H1 (cell line): ENCODE data around the gene GRIFIN. TPM values are rescaled to one million over a fixed set of nuclear protein-coding genes. Genes with fewer than 3 reads are reported as not detected.

Source experiments
- BACH1 ChIP-seq: IDR thresholded peaks from 2 replicates; pipeline ENCODE4 v1.6.1; 2012; ENCODE audit warnings: low read length, improper control_type of control experiment
- EP300 ChIP-seq, 2 experiments: IDR thresholded peaks; 1 replicate in 1 of 2; 2 replicates in 1 of 2; pipeline ENCODE4 v1.6.1; 2011 to 2012; ENCODE audit warnings: low read depth in 2 of 2, low read length in 2 of 2, mild to moderate bottlenecking in 2 of 2, borderline replicate concordance in 1 of 2, inconsistent platforms in 1 of 2, moderate library complexity in 1 of 2
- GABPA ChIP-seq: IDR thresholded peaks from 2 replicates; pipeline ENCODE4 v1.6.1; 2011; ENCODE audit warnings: mild to moderate bottlenecking, low read length, moderate library complexity, borderline replicate concordance; ENCODE audit not compliant: insufficient read depth
- TBP ChIP-seq: IDR thresholded peaks from 2 replicates; pipeline ENCODE4 v1.6.1; 2011; ENCODE audit warnings: low read depth, low read length, improper control_type of control experiment
- YY1 ChIP-seq: IDR thresholded peaks from 2 replicates; pipeline ENCODE4 v1.6.1; 2011; ENCODE audit warnings: low read depth, mild to moderate bottlenecking, low read length
- polyA plus RNA-seq, 7 experiments: library from polyadenylated mRNA; depleted of rRNA in 3 of 7; stranded (reverse) in 5 of 7; unstranded in 2 of 7; fragments of >200 nt in 5 of 7; fragments of 200-250 nt in 2 of 7; gene quantifications; 1 replicate in 5 of 7; 2 replicates in 1 of 7; 4 replicates in 1 of 7; pipeline versions ENCODE4 v1.2.1 to v1.2.3, GENCODE V29; 2011 to 2013; ENCODE audit warnings: missing spikeins in 2 of 7, mixed read lengths in 2 of 7
- total RNA-seq: library from RNA; stranded (reverse); fragmentation: NEBNext Ultra II Directional; extraction: Animal tissue kit (Norgen Biotek cat#: 25700); gene quantifications from 2 replicates; pipeline ENCODE4 v1.2.1, GENCODE V29; 2021
- TF ChIP-seq, protein P1 (sequence below): IDR thresholded peaks from 2 replicates; pipeline ENCODE4 v1.6.1; 2012; ENCODE audit warnings: low read length, inconsistent platforms
- TF ChIP-seq, protein P2 (sequence below): fragments of 300-600 bp; sonication (generic); IDR thresholded peaks from 2 replicates; pipeline ENCODE4 v1.7.1; 2012; ENCODE audit warnings: low read length, moderate library complexity, mild to moderate bottlenecking, inconsistent platforms; ENCODE audit not compliant: insufficient replicate concordance

Gene GRIFIN
- total and polyA plus RNA-seq, 2 of the 8 experiments (the other 6 are each of a cell fraction or from before 2014, with no cell fraction given): not detected

DNA sequence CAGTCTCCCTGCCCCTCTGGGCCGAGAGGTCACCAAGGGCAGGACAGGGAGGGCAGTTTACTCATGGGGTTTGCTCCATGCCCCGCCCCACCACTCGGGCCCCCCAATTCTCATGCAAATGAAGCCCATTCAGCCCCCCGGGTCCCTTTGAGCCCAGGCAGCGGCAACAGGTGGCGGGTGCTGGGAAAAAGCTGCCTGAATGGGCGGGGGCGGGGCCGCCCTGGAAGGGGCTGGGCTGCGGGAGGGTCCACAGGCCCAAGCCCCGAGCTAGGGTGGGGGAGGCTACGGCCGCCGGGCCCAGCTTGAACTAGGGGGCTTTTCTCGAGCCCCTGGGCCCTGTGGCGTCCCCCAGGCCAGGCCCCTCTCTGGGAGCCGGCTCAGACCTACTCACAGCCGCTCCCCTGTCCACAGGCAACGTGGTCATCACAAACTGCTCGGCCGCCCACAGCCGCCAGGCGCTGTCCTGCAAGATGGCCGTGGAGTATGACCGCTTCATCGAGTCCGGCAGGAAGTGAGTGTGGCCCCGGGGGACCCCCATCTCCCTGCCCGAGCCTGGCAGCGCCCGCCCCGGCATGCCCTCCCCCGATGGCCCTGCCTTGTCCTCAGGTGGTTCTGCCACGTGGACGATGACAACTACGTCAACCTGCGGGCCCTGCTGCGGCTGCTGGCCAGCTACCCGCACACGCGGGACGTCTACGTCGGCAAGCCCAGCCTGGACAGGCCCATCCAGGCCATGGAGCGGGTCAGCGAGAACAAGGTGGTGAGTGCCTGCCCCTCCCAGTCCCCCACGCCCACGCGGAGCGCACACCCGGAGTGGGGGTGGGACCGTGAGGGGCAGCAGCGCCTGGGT lies 48.8 kb upstream of the GRIFIN start (continued):
- TF ChIP-seq YY1: no peak
- TF ChIP-seq TBP: no peak
- peak in 1 of 2 experiments; percentile 52; a peak in 1 of 3 replicates for TF ChIP-seq EP300 (IDR thresholded peaks at IDR 0.05; ENCODE audit: borderline replicate concordance in 1 of 2, low read depth in 2 of 2, low read length in 2 of 2)
- TF ChIP-seq, protein P1, sequence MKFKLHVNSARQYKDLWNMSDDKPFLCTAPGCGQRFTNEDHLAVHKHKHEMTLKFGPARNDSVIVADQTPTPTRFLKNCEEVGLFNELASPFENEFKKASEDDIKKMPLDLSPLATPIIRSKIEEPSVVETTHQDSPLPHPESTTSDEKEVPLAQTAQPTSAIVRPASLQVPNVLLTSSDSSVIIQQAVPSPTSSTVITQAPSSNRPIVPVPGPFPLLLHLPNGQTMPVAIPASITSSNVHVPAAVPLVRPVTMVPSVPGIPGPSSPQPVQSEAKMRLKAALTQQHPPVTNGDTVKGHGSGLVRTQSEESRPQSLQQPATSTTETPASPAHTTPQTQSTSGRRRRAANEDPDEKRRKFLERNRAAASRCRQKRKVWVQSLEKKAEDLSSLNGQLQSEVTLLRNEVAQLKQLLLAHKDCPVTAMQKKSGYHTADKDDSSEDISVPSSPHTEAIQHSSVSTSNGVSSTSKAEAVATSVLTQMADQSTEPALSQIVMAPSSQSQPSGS: no peak
- 0 out of 2 replicates have a peak, but pooled peaks have one; percentile 13 for TF ChIP-seq BACH1
- TF ChIP-seq GABPA: 0 out of 2 replicates have a peak, but pooled peaks have one; percentile 44
- TF ChIP-seq, protein P2, sequence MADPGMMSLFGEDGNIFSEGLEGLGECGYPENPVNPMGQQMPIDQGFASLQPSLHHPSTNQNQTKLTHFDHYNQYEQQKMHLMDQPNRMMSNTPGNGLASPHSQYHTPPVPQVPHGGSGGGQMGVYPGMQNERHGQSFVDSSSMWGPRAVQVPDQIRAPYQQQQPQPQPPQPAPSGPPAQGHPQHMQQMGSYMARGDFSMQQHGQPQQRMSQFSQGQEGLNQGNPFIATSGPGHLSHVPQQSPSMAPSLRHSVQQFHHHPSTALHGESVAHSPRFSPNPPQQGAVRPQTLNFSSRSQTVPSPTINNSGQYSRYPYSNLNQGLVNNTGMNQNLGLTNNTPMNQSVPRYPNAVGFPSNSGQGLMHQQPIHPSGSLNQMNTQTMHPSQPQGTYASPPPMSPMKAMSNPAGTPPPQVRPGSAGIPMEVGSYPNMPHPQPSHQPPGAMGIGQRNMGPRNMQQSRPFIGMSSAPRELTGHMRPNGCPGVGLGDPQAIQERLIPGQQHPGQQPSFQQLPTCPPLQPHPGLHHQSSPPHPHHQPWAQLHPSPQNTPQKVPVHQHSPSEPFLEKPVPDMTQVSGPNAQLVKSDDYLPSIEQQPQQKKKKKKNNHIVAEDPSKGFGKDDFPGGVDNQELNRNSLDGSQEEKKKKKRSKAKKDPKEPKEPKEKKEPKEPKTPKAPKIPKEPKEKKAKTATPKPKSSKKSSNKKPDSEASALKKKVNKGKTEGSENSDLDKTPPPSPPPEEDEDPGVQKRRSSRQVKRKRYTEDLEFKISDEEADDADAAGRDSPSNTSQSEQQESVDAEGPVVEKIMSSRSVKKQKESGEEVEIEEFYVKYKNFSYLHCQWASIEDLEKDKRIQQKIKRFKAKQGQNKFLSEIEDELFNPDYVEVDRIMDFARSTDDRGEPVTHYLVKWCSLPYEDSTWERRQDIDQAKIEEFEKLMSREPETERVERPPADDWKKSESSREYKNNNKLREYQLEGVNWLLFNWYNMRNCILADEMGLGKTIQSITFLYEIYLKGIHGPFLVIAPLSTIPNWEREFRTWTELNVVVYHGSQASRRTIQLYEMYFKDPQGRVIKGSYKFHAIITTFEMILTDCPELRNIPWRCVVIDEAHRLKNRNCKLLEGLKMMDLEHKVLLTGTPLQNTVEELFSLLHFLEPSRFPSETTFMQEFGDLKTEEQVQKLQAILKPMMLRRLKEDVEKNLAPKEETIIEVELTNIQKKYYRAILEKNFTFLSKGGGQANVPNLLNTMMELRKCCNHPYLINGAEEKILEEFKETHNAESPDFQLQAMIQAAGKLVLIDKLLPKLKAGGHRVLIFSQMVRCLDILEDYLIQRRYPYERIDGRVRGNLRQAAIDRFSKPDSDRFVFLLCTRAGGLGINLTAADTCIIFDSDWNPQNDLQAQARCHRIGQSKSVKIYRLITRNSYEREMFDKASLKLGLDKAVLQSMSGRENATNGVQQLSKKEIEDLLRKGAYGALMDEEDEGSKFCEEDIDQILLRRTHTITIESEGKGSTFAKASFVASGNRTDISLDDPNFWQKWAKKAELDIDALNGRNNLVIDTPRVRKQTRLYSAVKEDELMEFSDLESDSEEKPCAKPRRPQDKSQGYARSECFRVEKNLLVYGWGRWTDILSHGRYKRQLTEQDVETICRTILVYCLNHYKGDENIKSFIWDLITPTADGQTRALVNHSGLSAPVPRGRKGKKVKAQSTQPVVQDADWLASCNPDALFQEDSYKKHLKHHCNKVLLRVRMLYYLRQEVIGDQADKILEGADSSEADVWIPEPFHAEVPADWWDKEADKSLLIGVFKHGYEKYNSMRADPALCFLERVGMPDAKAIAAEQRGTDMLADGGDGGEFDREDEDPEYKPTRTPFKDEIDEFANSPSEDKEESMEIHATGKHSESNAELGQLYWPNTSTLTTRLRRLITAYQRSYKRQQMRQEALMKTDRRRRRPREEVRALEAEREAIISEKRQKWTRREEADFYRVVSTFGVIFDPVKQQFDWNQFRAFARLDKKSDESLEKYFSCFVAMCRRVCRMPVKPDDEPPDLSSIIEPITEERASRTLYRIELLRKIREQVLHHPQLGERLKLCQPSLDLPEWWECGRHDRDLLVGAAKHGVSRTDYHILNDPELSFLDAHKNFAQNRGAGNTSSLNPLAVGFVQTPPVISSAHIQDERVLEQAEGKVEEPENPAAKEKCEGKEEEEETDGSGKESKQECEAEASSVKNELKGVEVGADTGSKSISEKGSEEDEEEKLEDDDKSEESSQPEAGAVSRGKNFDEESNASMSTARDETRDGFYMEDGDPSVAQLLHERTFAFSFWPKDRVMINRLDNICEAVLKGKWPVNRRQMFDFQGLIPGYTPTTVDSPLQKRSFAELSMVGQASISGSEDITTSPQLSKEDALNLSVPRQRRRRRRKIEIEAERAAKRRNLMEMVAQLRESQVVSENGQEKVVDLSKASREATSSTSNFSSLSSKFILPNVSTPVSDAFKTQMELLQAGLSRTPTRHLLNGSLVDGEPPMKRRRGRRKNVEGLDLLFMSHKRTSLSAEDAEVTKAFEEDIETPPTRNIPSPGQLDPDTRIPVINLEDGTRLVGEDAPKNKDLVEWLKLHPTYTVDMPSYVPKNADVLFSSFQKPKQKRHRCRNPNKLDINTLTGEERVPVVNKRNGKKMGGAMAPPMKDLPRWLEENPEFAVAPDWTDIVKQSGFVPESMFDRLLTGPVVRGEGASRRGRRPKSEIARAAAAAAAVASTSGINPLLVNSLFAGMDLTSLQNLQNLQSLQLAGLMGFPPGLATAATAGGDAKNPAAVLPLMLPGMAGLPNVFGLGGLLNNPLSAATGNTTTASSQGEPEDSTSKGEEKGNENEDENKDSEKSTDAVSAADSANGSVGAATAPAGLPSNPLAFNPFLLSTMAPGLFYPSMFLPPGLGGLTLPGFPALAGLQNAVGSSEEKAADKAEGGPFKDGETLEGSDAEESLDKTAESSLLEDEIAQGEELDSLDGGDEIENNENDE: no peak
